SK-N-SH treated with all-trans-retinoic acid at 6 μM for 48 hours (cell line): ENCODE data around the gene CNNM2.

Source experiments
- ATAC-seq: fragments of 200-7000 bp; cut with Tn5 transposase; 3 replicates; pipeline ENCODE4 v1.9.1; 2020; ENCODE audit warnings: mild to moderate bottlenecking, moderate library complexity
- BACH2 ChIP-seq: fragments of 250-450 bp; sonication (Bioruptor Pico); IDR thresholded peaks from 2 replicates; pipeline ENCODE4 v1.9.0; 2021; ENCODE audit warnings: mild to moderate bottlenecking, borderline replicate concordance
- CREB5 ChIP-seq: fragments of 250-450 bp; sonication (Bioruptor Pico); IDR thresholded peaks from 2 replicates; pipeline ENCODE4 v1.5.1; 2020; ENCODE audit warnings: low read depth, mild to moderate bottlenecking, moderate library complexity
- ESRRG ChIP-seq: fragments of 250-450 bp; sonication (Bioruptor Pico); IDR thresholded peaks from 2 replicates; pipeline ENCODE4 v1.6.1; 2021; ENCODE audit warnings: mild to moderate bottlenecking
- GLIS3 ChIP-seq: fragments of 250-450 bp; sonication (Bioruptor Pico); IDR thresholded peaks from 2 replicates; pipeline ENCODE4 v1.5.0; 2020; ENCODE audit warnings: mild to moderate bottlenecking, moderate library complexity
- ISL1 ChIP-seq: fragments of 250-450 bp; sonication (Bioruptor Pico); IDR thresholded peaks from 2 replicates; pipeline ENCODE4 v2.1.2; 2022; ENCODE audit warnings: mild to moderate bottlenecking, moderate library complexity
- OSR1 ChIP-seq: fragments of 250-450 bp; sonication (Bioruptor Pico); IDR thresholded peaks from 2 replicates; pipeline ENCODE4 v1.8.0; 2022; ENCODE audit warnings: moderate library complexity, mild to moderate bottlenecking, inconsistent platforms
- PATZ1 ChIP-seq: fragments of 250-450 bp; sonication (Bioruptor Pico); IDR thresholded peaks from 2 replicates; pipeline ENCODE4 v1.8.0; 2020; ENCODE audit warnings: mild to moderate bottlenecking, moderate library complexity, borderline replicate concordance
- RARB ChIP-seq: fragments of 250-450 bp; sonication (Bioruptor Pico); IDR thresholded peaks from 2 replicates; pipeline ENCODE4 v1.8.0; 2021; ENCODE audit warnings: mild to moderate bottlenecking, moderate library complexity
- SNAI2 ChIP-seq: fragments of 250-450 bp; sonication (Bioruptor Pico); IDR thresholded peaks from 2 replicates; pipeline ENCODE4 v1.5.0; 2020; ENCODE audit warnings: mild to moderate bottlenecking, moderate library complexity
- TOX ChIP-seq: fragments of 250-450 bp; sonication (Bioruptor Pico); IDR thresholded peaks from 2 replicates; pipeline ENCODE4 v1.8.0; 2021; ENCODE audit warnings: mild to moderate bottlenecking, moderate library complexity, borderline replicate concordance
- TSHZ2 ChIP-seq: fragments of 250-450 bp; sonication (Bioruptor Pico); IDR thresholded peaks from 2 replicates; pipeline ENCODE4 v1.5.0; 2020; ENCODE audit warnings: mild to moderate bottlenecking, moderate library complexity
- ZC3H10 ChIP-seq: fragments of 250-450 bp; sonication (Bioruptor Pico); IDR thresholded peaks from 2 replicates; pipeline ENCODE4 v1.5.1; 2021; ENCODE audit warnings: mild to moderate bottlenecking, moderate library complexity
- ZFP3 ChIP-seq: fragments of 250-450 bp; sonication (Bioruptor Pico); IDR thresholded peaks from 2 replicates; pipeline ENCODE4 v1.5.0; 2020; ENCODE audit warnings: mild to moderate bottlenecking, moderate library complexity
- ZFP30 ChIP-seq: fragments of 450-650 bp; formaldehyde crosslinking; IDR thresholded peaks from 2 replicates; pipeline ENCODE4 v1.5.0; 2022; ENCODE audit warnings: mild to moderate bottlenecking, moderate library complexity
- ZNF8 ChIP-seq: fragments of 450-650 bp; formaldehyde crosslinking; IDR thresholded peaks from 2 replicates; pipeline ENCODE4 v1.5.0; 2020; ENCODE audit warnings: mild to moderate bottlenecking, moderate library complexity
- TF ChIP-seq, protein P1 (sequence below): fragments of 250-450 bp; sonication (Bioruptor Pico); IDR thresholded peaks from 2 replicates; pipeline ENCODE4 v1.5.1; 2021; ENCODE audit warnings: mild to moderate bottlenecking, moderate library complexity

Gene CNNM2

GRCh38 chr10:103083977-103084320 is 165.9 kb downstream of the CNNM2 start (continued):
- TF ChIP-seq, protein P1, sequence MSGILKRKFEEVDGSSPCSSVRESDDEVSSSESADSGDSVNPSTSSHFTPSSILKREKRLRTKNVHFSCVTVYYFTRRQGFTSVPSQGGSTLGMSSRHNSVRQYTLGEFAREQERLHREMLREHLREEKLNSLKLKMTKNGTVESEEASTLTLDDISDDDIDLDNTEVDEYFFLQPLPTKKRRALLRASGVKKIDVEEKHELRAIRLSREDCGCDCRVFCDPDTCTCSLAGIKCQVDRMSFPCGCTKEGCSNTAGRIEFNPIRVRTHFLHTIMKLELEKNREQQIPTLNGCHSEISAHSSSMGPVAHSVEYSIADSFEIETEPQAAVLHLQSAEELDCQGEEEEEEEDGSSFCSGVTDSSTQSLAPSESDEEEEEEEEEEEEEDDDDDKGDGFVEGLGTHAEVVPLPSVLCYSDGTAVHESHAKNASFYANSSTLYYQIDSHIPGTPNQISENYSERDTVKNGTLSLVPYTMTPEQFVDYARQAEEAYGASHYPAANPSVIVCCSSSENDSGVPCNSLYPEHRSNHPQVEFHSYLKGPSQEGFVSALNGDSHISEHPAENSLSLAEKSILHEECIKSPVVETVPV (CRISPR knock-in tag), result no peak

DNA sequence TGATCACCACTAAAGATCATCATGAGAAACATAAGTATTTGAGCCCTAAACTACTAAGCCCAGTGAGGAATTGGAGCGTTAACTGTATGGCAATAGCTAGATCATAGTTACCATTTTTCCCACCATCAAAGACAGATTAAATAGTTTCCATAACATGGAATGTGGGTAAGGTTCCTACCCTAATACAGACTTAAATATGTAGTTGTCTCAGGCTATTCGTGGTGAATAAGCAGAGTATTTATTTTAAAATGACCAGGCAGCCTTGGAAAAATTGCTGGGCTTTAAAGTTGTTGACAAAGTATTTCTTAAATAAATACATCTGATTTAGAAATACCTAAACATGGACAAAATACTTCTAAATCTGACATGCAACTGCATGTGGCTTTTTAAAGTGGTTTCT is 168.2 kb downstream of the CNNM2 start:
- ATAC-seq, result no peak
- TF ChIP-seq TSHZ2 (CRISPR knock-in tag), result no peak
- no peak for TF ChIP-seq ZFP30 (CRISPR knock-in tag)
- TF ChIP-seq ZNF8 (CRISPR knock-in tag), result no peak

GRCh38 chr10:103086799-103087198 is 168.7 kb downstream of the CNNM2 start:
- ATAC-seq, result no peak
- TF ChIP-seq TSHZ2 (CRISPR knock-in tag) (no peak), GLIS3 (CRISPR knock-in tag) (no peak), SNAI2 (CRISPR knock-in tag) (no peak)

DNA sequence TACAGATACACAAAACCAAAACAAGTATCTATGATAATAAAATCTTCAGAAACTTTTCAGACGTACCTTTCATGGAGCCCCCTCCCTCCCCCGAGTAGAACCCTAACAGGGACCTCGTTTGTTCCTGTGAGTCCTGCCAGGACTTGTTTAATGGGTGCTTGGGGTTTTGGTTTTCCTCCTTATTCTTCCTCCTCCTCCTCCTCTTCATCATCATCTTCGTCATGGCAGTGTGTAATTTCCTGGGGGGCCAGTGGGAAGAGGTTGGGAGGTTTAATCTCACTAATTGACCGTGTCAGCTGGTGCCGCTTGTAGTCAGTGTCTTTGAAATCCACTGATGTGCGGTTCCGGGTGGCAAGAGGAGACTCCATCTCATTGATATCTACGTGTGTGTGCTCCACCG is 171.4 kb downstream of the CNNM2 start:
- no peak for TF ChIP-seq TSHZ2 (CRISPR knock-in tag)
- TF ChIP-seq ZC3H10 (CRISPR knock-in tag), result no peak
- TF ChIP-seq, all 23 proteins: peak for 0
- no peak for ATAC-seq

- no peak for ATAC-seq
- TF ChIP-seq TOX (no peak), CREB5 (no peak), ISL1 (CRISPR knock-in tag) (no peak), ZFP30 (CRISPR knock-in tag) (no peak), RARB (no peak), GLIS3 (CRISPR knock-in tag) (no peak), ESRRG (CRISPR knock-in tag) (no peak), OSR1 (CRISPR knock-in tag) (no peak), PATZ1 (CRISPR knock-in tag) (no peak), TSHZ2 (CRISPR knock-in tag) (no peak), BACH2 (CRISPR knock-in tag) (no peak), ZFP3 (CRISPR knock-in tag) (no peak), SNAI2 (CRISPR knock-in tag) (no peak)
- TF ChIP-seq, protein P1 (CRISPR knock-in tag), result no peak
These were observed 172.8 kb downstream of the CNNM2 start for GRCh38 chr10:103090911-103091310.
